Stimulated activated CD4-positive, alpha-beta T cell treated with anti-CD3 and anti-CD28 coated beads, TNF-alpha, amount 100 ng/mL, for 48 hours (primary cell): ENCODE measurements around the gene LSM2.
A peak's percentile ranks its signal among the peaks of the same experiment; 100 is the strongest.
"Not testable (repeated sequence)": the region's sequence is repeated elsewhere in the genome, so short reads cannot be mapped to it uniquely, and the experiment has no call there.

Experiments
- DNase-seq, 3 donors: peaks; one replicate each; pipeline ENCODE4 v3.0.0-alpha.2; 2020; ENCODE audit warnings: low read depth in 3 of 3

Gene LSM2

DNA sequence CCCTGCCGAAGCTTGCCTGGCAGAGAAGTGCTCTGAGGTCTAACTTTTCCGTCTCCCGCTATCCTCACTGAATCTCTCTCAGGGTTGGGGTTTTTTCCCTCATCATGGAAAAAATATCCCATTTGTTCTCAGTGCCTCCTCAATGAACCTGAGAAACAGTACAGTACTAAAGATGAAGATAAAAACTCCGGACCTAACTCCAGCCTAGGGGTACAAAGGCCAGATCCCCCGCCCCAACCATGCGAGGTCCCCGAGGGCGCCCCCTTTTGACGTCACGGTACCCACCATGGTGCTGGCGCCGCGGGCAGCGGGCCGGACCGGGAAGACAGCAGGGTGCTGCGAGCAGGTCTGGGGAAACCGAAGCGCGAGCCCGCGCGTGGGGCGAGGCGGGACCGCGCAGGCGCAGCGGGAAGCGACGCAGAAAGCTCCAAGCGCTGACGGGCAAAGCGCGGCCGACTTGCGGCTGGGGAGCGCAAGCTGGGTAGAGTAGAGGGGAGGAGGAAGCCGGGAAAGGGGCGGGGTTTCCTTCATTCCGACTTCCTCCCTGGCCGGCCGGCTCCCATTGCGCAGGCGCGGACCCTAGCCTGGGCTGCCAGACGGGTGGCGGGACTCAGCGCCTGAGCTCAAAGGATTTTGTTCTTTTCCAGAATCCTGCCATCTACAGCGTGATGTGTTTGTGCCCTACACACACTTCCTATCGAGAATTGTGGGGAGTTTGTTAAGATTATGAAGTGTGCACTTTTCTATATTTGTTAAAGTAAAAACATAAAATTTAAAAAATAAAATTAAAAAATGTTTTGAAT lies at the start of gene LSM2:
Gene LSM2, minus strand, starts transcription at position 497 of the 803 bp plus-strand sequence. Its CDS starts 209 bp downstream, at position 288.
- peak; percentile 94 to 97 (median 95) for DNase-seq

DNA sequence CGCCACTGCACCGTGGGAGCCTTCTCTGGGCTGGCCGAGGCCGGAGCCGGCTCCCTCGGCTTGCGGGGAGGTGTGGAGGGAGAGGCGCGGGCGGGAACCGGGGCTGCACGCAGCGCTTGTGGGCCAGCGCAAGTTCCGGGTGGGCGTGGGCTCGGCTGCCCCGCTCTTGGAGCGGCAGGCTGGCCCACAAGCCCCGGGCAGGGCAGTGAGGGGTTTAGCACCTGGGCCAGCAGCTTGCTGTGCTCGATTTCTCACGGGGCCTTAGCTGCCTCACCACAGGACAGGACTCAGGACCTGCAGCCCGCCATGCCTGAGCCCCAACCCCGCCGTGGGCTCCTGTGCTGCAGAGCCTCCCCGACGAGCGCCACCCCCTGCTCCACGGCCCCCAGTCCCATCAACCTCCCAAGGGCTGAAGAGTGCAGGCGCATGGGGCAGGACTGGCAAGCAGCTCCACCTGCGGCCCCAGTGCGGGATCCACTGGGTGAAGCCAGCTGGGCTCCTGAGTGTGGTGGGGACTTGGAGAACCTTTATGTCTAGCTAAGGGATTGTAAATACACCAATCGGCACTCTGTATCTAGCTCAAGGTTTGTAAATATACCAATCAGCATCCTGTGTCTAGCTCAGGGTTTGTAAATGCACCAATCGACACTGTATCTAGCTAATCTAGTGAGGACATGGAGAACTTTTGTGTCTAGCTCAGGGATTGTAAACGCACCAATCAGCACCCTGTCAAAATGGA lies 45.4 kb upstream of the LSM2 start:
- DNase-seq: not testable (repeated sequence)

DNA sequence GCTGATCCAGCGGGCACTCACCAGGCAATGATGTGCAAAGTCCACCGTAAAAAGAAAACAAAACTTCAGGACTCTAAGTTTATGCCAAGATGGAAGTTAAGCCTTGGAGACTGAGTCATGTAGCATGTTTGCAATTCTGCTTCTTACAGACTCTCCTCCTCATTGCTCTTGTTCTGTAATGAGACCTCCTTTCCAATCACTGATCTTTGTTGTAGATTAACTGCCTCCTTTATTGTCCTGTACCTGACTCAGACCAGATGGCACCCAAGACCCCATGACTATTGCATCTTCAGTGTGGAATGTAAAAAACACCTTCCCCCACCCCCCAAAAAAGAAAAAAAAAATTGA lies 44.7 kb upstream of the LSM2 start:
- DNase-seq: no peak

DNA sequence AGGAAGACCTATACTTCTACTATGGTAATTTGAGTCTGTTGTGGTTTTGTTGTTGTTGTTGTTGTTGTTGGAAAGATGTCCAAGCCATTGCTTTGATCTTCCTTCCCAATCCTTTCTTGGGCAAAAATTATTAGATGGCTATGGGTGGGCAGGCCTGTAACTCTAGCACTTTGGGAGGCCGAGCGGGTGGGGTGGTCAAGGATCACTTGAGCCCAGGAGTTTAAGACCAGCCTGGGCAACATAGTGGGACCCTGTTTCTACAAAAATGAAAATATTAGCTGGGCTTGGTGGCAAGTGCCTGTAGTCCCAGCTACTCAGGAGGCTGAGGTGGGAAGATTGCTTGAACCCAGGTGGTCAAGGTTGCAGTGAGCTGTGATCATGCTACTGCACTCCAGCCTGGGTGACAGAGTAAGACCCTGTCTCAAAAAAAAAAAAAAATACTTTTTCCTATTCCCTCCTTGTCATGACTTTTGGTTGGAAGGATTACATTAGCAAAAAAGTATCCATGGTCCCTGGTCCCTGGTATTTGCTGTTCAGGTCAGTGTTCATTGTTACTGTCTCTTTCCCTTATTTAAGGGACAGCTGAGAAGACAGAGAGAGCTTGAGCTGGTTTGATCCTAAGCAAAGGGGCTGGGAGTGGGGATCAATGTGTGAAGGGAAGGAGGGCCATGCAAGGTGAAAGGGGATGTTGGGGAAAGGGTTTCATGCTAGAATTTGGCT lies 44.2 kb upstream of the LSM2 start:
- no peak for DNase-seq

DNA sequence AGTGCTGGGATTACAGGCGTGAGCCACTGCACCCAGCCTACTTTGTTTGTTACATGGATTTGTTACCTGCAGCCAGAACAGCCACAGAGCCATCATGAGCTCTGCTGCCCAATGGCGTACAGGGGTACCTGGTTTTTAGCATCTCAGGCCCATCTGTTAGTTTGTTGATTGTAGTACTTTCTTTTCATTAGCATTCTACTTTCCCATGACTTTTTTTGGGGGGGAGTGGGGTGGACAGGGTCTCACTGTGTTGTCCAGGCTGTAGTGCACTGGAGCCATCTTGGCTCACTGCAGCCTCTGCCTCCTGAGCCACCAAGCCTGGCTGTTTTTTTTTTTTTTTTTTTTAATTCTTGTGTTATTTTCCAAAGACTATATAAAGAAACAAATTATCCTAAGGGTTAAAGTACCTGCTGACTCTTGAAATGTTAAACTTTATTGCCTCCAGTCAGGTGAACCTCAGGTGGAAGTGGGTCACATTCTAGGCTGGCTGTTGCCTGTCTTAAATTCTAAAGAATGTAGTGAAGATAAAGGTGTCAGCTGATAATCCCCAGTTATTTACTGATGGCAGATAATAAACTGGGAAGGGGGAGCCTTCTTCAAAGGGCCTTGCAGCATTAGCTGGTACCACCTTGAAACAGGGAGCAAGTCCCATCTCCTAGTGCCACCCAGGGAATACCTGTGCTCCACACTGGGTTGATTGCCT lies 40.7 kb upstream of the LSM2 start:
- no peak for DNase-seq

DNA sequence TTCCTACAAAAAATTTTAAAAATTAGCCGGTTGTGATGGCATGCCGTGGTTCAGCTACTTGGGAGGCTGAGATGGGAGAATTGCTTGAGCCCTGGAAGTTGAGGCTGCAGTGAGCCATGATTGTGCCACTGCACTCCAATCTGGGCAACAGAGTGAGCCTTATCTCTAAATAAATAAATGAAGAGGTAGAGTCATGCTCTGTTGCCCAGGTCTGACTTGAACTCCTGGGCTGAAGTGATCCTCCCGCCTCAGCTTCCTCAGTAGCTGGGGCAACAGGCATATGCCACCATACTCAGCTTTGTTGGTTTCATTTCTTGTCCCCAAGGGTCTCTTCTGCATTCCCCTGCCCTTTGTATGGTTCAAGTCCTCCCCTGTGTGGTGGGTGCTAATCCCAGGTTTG lies 37.7 kb upstream of the LSM2 start:
- no peak for DNase-seq

DNA sequence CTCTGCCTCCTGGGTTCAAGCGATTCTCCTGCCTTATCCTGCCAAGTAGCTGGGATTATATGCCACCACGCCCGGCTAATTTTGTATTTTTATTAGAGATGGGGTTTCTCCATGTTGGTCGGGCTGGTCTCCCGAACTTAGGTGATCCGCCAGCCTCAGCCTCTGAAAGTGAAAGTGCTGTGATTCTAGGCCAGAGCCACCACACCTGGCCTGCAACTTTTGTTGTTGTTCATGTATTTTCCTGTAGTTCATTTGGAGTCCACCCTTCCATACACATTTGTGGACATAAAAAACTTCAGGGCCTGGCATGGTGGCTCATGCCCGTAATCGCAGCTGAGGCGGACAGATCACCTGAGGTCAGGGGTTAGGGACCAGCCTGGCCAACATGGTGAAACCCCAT lies 35.3 kb upstream of the LSM2 start:
- no peak for DNase-seq

DNA sequence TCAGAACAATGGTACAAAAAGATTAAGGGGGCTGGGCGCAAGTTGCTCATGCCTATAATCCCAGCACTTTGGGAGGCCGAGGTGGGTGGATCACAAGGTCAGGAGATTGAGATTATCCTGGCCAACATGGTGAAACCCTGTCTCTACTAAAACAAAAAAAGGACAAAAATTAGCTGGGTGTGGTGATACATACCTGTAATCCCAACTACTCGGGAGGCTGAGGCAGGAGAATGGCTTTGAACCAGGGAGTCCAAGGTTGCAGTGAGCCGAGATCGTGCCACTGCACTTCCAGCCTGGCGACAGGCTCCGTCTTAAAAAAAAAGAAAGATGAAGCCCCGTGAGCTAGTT lies 33.0 kb upstream of the LSM2 start:
- DNase-seq: not testable (repeated sequence)

DNA sequence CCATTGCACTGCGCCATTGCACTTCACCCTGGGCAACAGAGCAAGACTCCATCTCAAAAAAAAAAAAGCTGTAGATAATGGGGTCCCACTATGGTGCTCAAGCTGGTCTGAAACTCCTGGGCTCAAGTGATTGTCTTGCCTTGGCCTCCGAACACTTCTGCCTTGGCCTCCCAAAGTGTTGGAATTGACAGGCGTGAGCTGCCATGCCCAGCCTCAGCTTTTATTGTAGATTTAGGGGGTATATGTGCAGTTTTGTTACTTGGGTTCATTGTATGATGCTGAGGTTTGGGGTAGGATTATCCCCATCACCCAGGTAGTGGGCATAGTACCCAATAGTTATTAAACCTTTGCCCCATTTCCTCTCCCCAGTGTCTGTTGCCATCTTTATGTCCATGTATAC lies 32.2 kb upstream of the LSM2 start:
- no peak for DNase-seq

DNA sequence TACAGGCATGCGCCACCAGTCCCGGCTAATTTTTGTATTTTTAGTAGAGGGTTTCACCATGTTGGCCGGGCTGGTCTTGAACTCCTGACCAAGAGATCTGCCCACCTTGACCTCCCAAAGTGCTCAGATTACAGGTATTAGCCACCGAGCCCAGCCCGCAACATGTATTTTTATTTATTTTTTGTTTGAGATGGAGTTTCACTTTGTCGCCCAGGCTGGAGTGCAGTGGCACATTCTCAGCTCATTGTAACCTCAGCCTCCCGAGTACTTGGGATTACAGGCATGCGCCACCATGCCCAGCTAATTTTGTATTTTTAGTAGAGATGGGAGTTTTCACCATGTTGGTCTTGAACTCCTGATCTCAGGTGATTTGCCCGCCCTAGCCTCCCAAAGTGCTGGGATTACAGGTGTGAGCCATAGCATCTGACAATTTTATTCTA lies 31.4 kb upstream of the LSM2 start:
- DNase-seq: not testable (repeated sequence)

DNA sequence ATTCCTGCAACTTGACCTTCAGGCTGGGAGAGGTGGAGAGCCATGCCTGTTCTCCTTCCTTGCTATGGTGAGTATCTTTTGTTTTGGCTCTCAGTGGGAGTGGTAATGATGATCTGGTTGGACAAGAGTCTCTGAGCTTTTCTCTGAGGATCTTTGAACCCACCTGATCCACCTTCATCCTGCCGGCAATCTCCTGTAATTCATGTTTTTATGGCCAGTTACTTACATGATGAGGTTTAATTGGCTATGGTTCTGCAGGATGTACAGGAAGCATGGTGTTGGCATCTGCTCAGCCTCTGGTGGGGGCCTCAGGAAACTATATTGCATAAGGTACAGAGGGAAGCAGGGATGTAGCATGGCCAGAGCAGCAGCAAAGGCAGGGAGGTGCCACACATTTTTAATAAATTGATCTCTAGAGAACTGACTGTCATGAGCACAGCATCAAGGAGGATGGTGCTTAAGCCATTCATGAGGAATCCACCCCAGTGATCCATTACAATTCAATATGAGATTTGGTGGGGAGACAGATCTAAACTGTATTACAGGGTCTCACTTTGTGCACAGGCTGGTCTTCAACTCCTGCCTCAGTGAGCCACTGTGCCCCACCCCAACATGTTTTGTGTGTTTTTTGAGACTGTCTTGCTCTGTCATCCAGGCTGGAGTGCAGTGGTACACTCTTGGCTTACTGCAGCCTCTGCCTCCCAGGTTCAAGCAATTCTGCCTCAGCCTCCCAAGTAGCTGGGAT lies 30.8 kb upstream of the LSM2 start:
- no peak for DNase-seq

DNA sequence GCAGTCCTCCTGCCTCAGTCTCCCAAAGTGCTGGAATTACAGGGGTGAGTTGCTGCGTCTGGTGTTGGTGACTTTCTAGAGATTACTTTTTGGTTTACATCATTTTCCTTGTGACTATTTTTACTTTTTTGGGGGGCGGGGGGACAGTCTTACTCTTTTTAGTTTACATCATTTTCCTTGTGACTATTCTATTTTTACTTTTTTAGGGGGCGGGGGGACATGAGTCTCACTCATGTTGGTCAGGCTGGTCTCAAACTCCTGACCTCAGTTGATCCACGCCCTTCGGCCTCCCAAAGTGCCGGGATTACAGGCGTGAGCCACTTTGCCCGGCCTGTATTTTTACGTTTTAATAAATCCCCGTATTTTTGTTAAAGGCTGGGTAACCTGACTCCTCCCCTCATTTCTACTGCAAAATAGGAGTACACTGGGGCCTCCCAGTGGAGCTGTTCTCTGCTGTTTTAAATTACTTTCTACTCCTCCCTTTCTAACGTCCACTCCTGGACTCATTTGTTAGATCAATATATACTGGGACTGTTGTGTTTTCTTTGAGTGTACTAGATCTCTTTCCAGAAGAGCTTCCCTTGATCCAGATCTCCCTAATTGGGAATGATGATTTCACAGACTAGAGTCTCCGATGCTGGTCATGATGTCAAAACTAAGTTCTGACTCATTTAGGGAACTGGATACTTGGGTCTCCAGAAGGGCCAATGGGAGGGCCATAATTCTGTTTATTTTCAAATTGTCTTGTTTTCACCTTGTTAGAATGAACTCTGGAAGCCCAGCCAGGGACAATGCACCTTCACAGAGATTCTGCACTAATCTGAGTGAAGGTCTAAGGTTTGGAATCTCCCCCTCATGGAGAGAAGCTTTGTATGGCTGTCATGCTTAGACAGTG lies 30.0 kb upstream of the LSM2 start:
- no peak for DNase-seq

DNA sequence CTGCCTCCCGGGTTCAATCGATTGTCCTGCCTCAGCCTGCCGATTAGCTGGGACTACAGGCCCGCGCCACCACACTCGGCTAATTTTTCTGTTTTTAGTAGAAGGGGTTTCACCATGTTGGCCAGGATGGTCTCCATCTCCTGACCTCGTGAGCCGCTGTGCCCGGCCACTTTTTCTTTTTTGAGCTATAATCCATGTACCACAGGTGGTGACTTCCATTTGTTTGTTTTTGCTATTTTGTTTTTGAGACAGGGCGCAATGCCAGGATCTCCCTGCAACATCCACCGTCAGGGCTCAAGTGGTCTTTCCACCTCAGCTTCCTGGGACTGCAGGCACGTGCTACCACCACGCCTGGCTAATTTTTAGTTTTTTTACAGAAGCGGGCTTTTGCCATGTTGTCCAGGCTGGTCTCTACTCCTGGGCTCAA lies 29.3 kb upstream of the LSM2 start:
- DNase-seq: no peak

DNA sequence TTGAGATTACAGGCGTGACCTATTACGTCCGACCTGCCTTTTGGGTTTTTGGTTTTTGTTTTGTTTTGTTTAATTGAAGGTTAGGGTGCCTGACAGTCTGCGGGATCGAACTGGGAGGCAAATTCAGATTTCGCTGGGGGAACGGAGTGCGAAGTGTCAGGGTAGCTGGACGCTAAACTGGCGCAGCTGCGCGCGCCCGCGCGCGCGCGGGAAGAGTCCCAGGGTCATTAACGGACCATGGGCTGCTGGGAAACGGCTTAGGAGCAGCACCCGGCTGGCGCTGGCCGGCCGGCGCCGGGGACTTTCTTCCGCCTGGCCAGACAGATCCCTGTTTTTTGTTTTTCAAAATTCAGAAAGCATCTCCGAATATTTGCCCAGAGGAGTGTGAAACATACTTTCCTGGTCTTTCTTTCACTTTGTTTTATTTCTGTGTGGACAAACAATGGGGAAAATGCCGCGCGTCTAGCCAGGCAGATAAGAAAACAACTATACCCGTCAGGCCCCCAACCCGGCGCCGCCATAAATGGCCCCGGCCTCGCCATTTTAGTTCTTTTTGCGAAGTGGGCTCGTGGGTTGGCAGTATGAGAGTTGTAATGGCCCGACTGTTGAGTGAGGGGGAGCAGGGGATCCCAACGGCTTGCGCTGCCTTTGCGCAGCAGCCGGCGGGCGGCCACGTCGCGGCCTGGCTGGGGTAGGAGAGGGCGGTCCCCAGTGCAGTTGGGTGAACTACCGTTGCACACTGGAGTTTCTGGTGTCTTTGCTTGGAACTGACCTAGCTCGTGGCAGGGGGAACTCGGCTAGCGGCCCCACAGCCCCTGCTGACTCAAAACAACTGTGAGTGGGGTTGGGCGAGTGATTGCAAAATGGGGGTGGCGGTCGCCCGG lies 27.8 kb upstream of the LSM2 start:
- DNase-seq: peak; percentile 66 to 71 (median 70)

DNA sequence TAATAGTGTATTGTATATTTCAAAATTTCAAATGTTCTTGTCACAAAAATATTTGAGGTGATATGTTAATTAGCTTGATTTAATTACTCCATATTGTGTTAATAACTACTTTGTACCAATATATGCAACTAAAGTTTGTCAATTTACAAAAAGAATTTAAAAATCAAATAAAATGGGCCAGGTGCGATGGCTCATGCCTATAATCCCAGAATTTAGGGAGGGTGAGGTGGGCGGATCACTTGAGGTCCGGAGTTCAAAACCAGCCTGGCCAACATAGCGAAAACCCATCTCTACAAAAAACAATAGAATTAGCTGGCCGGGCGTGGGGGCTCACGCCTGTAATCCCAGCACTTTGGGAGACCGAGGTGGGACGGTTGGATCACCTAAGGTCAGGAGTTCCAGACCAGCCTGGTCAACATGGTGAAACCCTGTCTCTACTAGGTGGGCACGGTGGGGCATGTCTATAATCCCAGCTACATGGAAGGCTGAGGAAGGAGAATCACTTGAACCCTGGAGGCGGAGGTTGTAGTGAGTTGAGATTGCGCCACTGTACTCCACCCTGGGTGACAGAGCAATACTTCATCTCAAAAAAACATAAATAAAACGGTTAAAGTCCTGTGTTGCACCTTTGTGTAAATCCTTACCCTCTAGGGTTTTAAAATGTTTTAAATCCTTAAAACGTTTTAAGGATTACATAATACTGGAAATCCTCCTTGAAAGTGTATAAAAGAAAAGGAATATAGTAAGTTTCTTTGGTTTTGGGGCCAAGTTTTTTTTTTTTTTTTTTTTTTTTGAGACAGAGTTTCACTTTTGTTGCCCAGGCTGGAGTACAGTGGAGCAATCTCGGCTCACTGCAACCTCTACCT lies 24.8 kb upstream of the LSM2 start:
- no peak for DNase-seq

DNA sequence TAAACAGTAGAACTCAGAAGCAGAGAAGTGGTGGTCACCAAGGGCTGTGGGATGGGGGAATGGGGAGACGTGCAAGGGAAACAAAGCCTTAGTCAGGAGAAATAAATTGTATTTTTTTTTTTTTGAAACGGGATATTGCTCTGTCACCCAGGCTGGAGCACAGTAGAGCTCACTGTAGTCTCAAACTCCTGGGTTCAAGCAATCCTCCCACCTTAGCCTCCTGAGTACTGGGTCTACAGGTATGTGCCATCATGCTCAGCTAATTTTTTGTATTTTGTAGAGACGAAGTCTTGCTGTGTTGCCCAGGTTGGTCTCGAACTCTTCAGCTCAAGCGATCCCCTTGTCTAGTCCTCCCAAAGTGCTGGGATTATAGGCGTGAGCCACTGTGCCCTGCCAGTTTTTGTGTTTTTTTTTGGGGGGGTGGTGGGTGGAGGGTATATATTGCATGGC lies 24.1 kb upstream of the LSM2 start:
- no peak for DNase-seq

DNA sequence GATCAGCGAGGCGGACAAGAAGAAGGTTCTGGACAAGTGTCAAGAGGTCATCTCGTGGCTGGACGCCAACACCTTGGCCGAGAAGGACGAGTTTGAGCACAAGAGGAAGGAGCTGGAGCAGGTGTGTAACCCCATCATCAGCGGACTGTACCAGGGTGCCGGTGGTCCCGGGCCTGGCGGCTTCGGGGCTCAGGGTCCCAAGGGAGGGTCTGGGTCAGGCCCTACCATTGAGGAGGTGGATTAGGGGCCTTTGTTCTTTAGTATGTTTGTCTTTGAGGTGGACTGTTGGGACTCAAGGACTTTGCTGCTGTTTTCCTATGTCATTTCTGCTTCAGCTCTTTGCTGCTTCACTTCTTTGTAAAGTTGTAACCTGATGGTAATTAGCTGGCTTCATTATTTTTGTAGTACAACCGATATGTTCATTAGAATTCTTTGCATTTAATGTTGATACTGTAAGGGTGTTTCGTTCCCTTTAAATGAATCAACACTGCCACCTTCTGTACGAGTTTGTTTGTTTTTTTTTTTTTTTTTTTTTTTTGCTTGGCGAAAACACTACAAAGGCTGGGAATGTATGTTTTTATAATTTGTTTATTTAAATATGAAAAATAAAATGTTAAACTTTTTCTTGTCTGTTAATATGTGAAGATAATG lies 23.0 kb upstream of the LSM2 start:
- DNase-seq: no peak
